GM12891 (cell line): ENCODE measurements around the gene ALKBH5.

ENCODE experiments used
- PAX5 ChIP-seq: IDR thresholded peaks from 2 replicates; pipeline ENCODE4 v1.6.1; 2011; ENCODE audit warnings: low read length, moderate library complexity, mild to moderate bottlenecking; ENCODE audit not compliant: insufficient read depth, severe bottlenecking
- POLR2A ChIP-seq: IDR thresholded peaks from 2 replicates; pipeline ENCODE4 v1.6.1; 2011; ENCODE audit warnings: low read depth, low read length, control low read depth
- POLR2AphosphoS5 ChIP-seq: IDR thresholded peaks from 2 replicates; pipeline ENCODE4 v1.6.1; 2011; ENCODE audit warnings: low read depth, low read length, control low read depth
- TAF1 ChIP-seq: IDR thresholded peaks from 2 replicates; pipeline ENCODE4 v1.6.1; 2011; ENCODE audit warnings: low read depth, low read length, control low read depth

DNA sequence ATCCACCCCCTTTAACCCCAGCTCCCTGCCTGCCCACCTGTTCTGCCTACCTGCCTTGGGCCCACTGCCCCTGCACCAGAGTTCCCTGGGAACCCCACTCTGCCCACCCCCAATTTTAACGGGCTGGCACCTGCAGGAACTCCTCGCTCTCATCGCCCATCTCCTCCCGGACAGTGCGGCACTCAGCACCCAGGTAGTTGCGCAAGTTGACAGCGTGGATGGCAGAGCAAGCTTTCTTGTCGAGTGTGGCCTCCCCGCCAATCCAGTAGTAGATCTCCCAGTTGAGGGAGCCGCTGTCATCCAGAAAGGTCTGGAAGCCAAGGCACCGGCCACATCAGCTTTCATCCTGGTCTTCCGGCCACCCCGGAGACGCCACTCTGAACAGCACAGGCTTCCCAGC is 67.1 kb downstream of the ALKBH5 start:
- TF ChIP-seq POLR2A: no peak
- no peak for TF ChIP-seq PAX5
- no peak for TF ChIP-seq POLR2AphosphoS5
- TF ChIP-seq TAF1: no peak
